Measurements from ENCODE around the gene FLNC.

Gene FLNC

GRCh38 chr7:128868624-128869137 is 38.5 kb downstream of the FLNC start:
- no peak for TF ChIP-seq ZFX (IDR thresholded peaks at IDR 0.05; ENCODE audit: borderline replicate concordance)
- TF ChIP-seq CTCF (IDR thresholded peaks at IDR 0.05): no peak
- H3K27ac ChIP-seq: peak overlapping the region; percentile 46

- peak overlapping the region; percentile 46 for H3K27ac ChIP-seq
- no peak for TF ChIP-seq ZFX (IDR thresholded peaks at IDR 0.05; ENCODE audit: borderline replicate concordance)
- peak; percentile 74 for TF ChIP-seq CTCF (IDR thresholded peaks at IDR 0.05)
These were observed 39.1 kb downstream of the FLNC start for GRCh38 chr7:128869138-128869943.

- no peak for TF ChIP-seq ZFX (IDR thresholded peaks at IDR 0.05; ENCODE audit: borderline replicate concordance)
- TF ChIP-seq CTCF (IDR thresholded peaks at IDR 0.05): no peak
- peak overlapping the region; percentile 46 for H3K27ac ChIP-seq
These were observed 39.7 kb downstream of the FLNC start for GRCh38 chr7:128869944-128870285.

- TF ChIP-seq CTCF (IDR thresholded peaks at IDR 0.05) (no peak), ZFX (IDR thresholded peaks at IDR 0.05; ENCODE audit: borderline replicate concordance) (no peak)
- H3K27ac ChIP-seq: no peak overlapping the region
These were observed 40.8 kb downstream of the FLNC start for GRCh38 chr7:128871050-128871449.

GRCh38 chr7:128872394-128872824 is 42.2 kb downstream of the FLNC start:
- no peak overlapping the region for H3K27ac ChIP-seq
- TF ChIP-seq CTCF (IDR thresholded peaks at IDR 0.05): peak; percentile 19; the same call in 1 of the 2 replicates
- TF ChIP-seq ZFX (IDR thresholded peaks at IDR 0.05; ENCODE audit: borderline replicate concordance): no peak

- H3K27ac ChIP-seq: no peak overlapping the region
- no peak for TF ChIP-seq ZFX (IDR thresholded peaks at IDR 0.05; ENCODE audit: borderline replicate concordance)
- TF ChIP-seq CTCF (IDR thresholded peaks at IDR 0.05): no peak
These were observed 43.0 kb downstream of the FLNC start for GRCh38 chr7:128873234-128873633.

Data from 22Rv1 (cell line).